ENCODE data around the gene SH3GL2. TPM values are rescaled to one million over a fixed set of nuclear protein-coding genes. Genes with fewer than 3 reads are reported as not detected.
"Not testable (repeated sequence)": the region's sequence is repeated elsewhere in the genome, so short reads cannot be mapped to it uniquely, and the experiment has no call there.

Gene SH3GL2
- polyA plus RNA-seq, 4 donors: 0.72 to 6.0 (median 4.6) TPM

- DNase-seq (ENCODE audit: low read depth in 4 of 4, low spot score in 3 of 4): peak in 1 of 4 donors; percentile 3
These were observed 160.9 kb downstream of the SH3GL2 start for GRCh38 chr9:17739736-17740135.

GRCh38 chr9:17742067-17742466, 163.2 kb downstream of the SH3GL2 start:
- DNase-seq (ENCODE audit: low read depth in 4 of 4, low spot score in 3 of 4): no peak

- DNase-seq (ENCODE audit: low read depth in 4 of 4, low spot score in 3 of 4): peak; percentile 2 to 36 (median 12)
These were observed 165.9 kb downstream of the SH3GL2 start for GRCh38 chr9:17744786-17745185.

GRCh38 chr9:17750269-17750668, 171.4 kb downstream of the SH3GL2 start:
- DNase-seq (ENCODE audit: low read depth in 4 of 4, low spot score in 3 of 4): no peak

GRCh38 chr9:17751486-17751885, 172.6 kb downstream of the SH3GL2 start:
- DNase-seq (ENCODE audit: low read depth in 4 of 4, low spot score in 3 of 4): no peak

GRCh38 chr9:17752021-17752420, 173.2 kb downstream of the SH3GL2 start:
- no peak for DNase-seq (ENCODE audit: low read depth in 4 of 4, low spot score in 3 of 4)

- no peak for DNase-seq (ENCODE audit: low read depth in 4 of 4, low spot score in 3 of 4)
These were observed 178.9 kb downstream of the SH3GL2 start for GRCh38 chr9:17757816-17758215.

GRCh38 chr9:17760250-17760649, 181.4 kb downstream of the SH3GL2 start:
- DNase-seq (ENCODE audit: low read depth in 4 of 4, low spot score in 3 of 4): no peak

GRCh38 chr9:17761984-17762676, 183.3 kb downstream of the SH3GL2 start:
- DNase-seq (ENCODE audit: low read depth in 4 of 4, low spot score in 3 of 4): no peak

- no peak for DNase-seq (ENCODE audit: low read depth in 4 of 4, low spot score in 3 of 4)
These were observed 185.4 kb downstream of the SH3GL2 start for GRCh38 chr9:17764306-17764705.

GRCh38 chr9:17765131-17765530, 186.3 kb downstream of the SH3GL2 start:
- not testable (repeated sequence) for DNase-seq (ENCODE audit: low read depth in 4 of 4, low spot score in 3 of 4)

- no peak for DNase-seq (ENCODE audit: low read depth in 4 of 4, low spot score in 3 of 4)
These were observed 193.4 kb downstream of the SH3GL2 start for GRCh38 chr9:17772223-17772622.

GRCh38 chr9:17775656-17776055, 196.8 kb downstream of the SH3GL2 start:
- DNase-seq (ENCODE audit: low read depth in 4 of 4, low spot score in 3 of 4): no peak

GRCh38 chr9:17776735-17777134, 197.9 kb downstream of the SH3GL2 start:
- DNase-seq (ENCODE audit: low read depth in 4 of 4, low spot score in 3 of 4): no peak

GRCh38 chr9:17777465-17777864, 198.6 kb downstream of the SH3GL2 start:
- DNase-seq (ENCODE audit: low read depth in 4 of 4, low spot score in 3 of 4): no peak

GRCh38 chr9:17782430-17783149, 203.7 kb downstream of the SH3GL2 start:
- no peak for DNase-seq (ENCODE audit: low read depth in 4 of 4, low spot score in 3 of 4)

GRCh38 chr9:17783227-17783626, 204.4 kb downstream of the SH3GL2 start:
- no peak for DNase-seq (ENCODE audit: low read depth in 4 of 4, low spot score in 3 of 4)

- no peak for DNase-seq (ENCODE audit: low read depth in 4 of 4, low spot score in 3 of 4)
These were observed 210.4 kb downstream of the SH3GL2 start for GRCh38 chr9:17789316-17789715.

- DNase-seq (ENCODE audit: low read depth in 4 of 4, low spot score in 3 of 4): no peak
These were observed 215.1 kb downstream of the SH3GL2 start for GRCh38 chr9:17793713-17794622.

- DNase-seq (ENCODE audit: low read depth in 4 of 4, low spot score in 3 of 4): no peak
These were observed 216.9 kb downstream of the SH3GL2 start for GRCh38 chr9:17795744-17796143.

GRCh38 chr9:17799369-17799768, 220.5 kb downstream of the SH3GL2 start:
- no peak for DNase-seq (ENCODE audit: low read depth in 4 of 4, low spot score in 3 of 4)
